Measurements from ENCODE around the gene BHLHA15.

BHLHA15 gene

GRCh38 chr7:98225913-98226614, 14.8 kb downstream of the BHLHA15 start:
- DNase-seq (ENCODE audit: low read depth in 2 of 2): no peak

- DNase-seq (ENCODE audit: low read depth in 2 of 2): no peak
Measured at GRCh38 chr7:98227939-98228338, 16.7 kb downstream of the BHLHA15 start.

- DNase-seq (ENCODE audit: low read depth in 2 of 2): no peak
Measured at GRCh38 chr7:98228801-98229200, 17.6 kb downstream of the BHLHA15 start.

GRCh38 chr7:98229441-98229840, 18.2 kb downstream of the BHLHA15 start:
- no peak for DNase-seq (ENCODE audit: low read depth in 2 of 2)

GRCh38 chr7:98229991-98230745, 18.9 kb downstream of the BHLHA15 start:
- no peak for DNase-seq (ENCODE audit: low read depth in 2 of 2)

GRCh38 chr7:98230746-98231471, 19.7 kb downstream of the BHLHA15 start:
- no peak for DNase-seq (ENCODE audit: low read depth in 2 of 2)

- no peak for DNase-seq (ENCODE audit: low read depth in 2 of 2)
Measured at GRCh38 chr7:98231493-98232262, 20.4 kb downstream of the BHLHA15 start.

- no peak for DNase-seq (ENCODE audit: low read depth in 2 of 2)
Measured at GRCh38 chr7:98232263-98232585, 21.0 kb downstream of the BHLHA15 start.

- no peak for DNase-seq (ENCODE audit: low read depth in 2 of 2)
Measured at GRCh38 chr7:98232799-98233198, 21.6 kb downstream of the BHLHA15 start.

GRCh38 chr7:98233219-98234070, 22.2 kb downstream of the BHLHA15 start:
- no peak for DNase-seq (ENCODE audit: low read depth in 2 of 2)

GRCh38 chr7:98234429-98235147, 23.3 kb downstream of the BHLHA15 start:
- DNase-seq (ENCODE audit: low read depth in 2 of 2): no peak

GRCh38 chr7:98235901-98236300, 24.7 kb downstream of the BHLHA15 start:
- DNase-seq (ENCODE audit: low read depth in 2 of 2): no peak

- DNase-seq (ENCODE audit: low read depth in 2 of 2): no peak
Measured at GRCh38 chr7:98236355-98237185, 25.3 kb downstream of the BHLHA15 start.

- no peak for DNase-seq (ENCODE audit: low read depth in 2 of 2)
Measured at GRCh38 chr7:98238076-98238475, 26.8 kb downstream of the BHLHA15 start.

GRCh38 chr7:98238976-98239375, 27.7 kb downstream of the BHLHA15 start:
- DNase-seq (ENCODE audit: low read depth in 2 of 2): no peak

GRCh38 chr7:98240961-98241673, 29.9 kb downstream of the BHLHA15 start:
- DNase-seq (ENCODE audit: low read depth in 2 of 2): no peak

- DNase-seq (ENCODE audit: low read depth in 2 of 2): no peak
Measured at GRCh38 chr7:98241674-98242241, 30.5 kb downstream of the BHLHA15 start.

- no peak for DNase-seq (ENCODE audit: low read depth in 2 of 2)
Measured at GRCh38 chr7:98242342-98242741, 31.1 kb downstream of the BHLHA15 start.

- no peak for DNase-seq (ENCODE audit: low read depth in 2 of 2)
Measured at GRCh38 chr7:98242934-98243333, 31.7 kb downstream of the BHLHA15 start.

All from activated CD8-positive, alpha-beta memory T cell treated with anti-CD3 and anti-CD28 coated beads for 4 hours (primary cell).